ENCODE data around the gene VSIG2.

- TF ChIP-seq ZNF157 (tag by site-specific recombination; IDR thresholded peaks at IDR 0.05), result no peak
- TF ChIP-seq ZNF26 (tag by site-specific recombination; IDR thresholded peaks at IDR 0.05), result no peak
- 0 out of 2 replicates have a peak, but pooled peaks have one; percentile 16 for TF ChIP-seq CTCF (tag by site-specific recombination; IDR thresholded peaks at IDR 0.05)
- no peak for TF ChIP-seq ZNF707 (tag by site-specific recombination; IDR thresholded peaks at IDR 0.05)
- TF ChIP-seq TSHZ1 (tag by site-specific recombination; IDR thresholded peaks at IDR 0.05; ENCODE audit: borderline replicate concordance), result no peak
- TF ChIP-seq HOXA7 (CRISPR knock-in tag; IDR thresholded peaks at IDR 0.05; ENCODE audit: borderline replicate concordance), result no peak
- TF ChIP-seq ATF2 (tag by site-specific recombination; IDR thresholded peaks at IDR 0.05; ENCODE audit: low read depth), result no peak
- TF ChIP-seq ZNF670 (tag by site-specific recombination; IDR thresholded peaks at IDR 0.05; ENCODE audit: low read depth), result no peak
- no peak for TF ChIP-seq ZBTB44 (tag by site-specific recombination; IDR thresholded peaks at IDR 0.05)
- TF ChIP-seq ZNF274 (IDR thresholded peaks at IDR 0.05; ENCODE audit: low read length), result no peak
- no peak for TF ChIP-seq ZNF274 (tag by site-specific recombination; IDR thresholded peaks at IDR 0.05; ENCODE audit: borderline replicate concordance)
- TF ChIP-seq ZNF324 (tag by site-specific recombination; IDR thresholded peaks at IDR 0.05), result no peak
These were observed 47.5 kb upstream of the VSIG2 start for GRCh38 chr11:124799348-124800225.
